ENCODE measurements around the gene INPP5A. TPM values are rescaled to one million over a fixed set of nuclear protein-coding genes. Genes with fewer than 3 reads are reported as not detected.

The INPP5A gene
- total RNA-seq, 1 donor from 2014 or later, result 29.5 TPM

DNA sequence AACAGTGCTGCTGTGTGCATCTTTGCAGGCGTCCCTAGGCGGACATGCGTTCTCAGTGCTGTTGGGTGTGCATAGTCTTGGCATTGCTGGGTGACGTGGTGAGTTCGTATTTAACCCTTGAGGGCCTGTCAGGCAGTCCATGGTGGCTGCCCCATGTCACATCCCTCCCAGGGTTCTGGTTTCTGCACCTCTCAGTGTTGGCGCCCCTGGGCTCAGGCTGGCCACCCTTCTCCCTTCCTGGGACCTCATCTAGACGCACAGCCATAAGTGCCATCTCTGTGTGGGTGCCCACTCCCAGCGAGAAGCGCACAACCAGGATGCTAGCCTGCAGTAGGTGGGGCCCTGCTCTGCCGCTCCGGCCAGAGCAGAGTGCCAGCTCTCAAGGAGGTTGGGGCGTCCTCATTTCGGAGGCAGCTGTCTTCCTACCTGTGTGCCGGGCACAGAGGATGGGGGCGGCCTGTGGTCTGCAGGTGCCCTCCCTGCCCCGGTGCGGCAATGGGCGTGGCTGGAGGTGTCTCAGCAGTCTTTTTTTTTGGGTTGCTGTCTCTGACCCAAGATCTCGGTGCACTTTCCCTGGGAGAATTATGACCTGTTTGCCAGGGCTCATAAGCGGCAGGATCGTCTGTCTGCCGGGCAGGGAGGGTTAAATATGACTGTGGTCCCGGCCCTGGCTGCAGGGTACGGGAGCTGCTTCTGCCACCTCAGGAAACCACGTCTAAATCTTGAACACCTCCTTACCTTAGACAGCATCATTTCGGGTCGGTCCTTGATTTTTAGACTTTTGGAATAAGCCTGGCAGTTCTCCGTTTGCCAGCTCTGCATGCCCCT is 6.5 kb downstream of the INPP5A start:
- FAIRE-seq (no peak), DNase-seq (ENCODE audit: low read depth) (no peak)
- H3K4me3 ChIP-seq (ENCODE audit: low read depth, low read length), result no peak overlapping the region

DNA sequence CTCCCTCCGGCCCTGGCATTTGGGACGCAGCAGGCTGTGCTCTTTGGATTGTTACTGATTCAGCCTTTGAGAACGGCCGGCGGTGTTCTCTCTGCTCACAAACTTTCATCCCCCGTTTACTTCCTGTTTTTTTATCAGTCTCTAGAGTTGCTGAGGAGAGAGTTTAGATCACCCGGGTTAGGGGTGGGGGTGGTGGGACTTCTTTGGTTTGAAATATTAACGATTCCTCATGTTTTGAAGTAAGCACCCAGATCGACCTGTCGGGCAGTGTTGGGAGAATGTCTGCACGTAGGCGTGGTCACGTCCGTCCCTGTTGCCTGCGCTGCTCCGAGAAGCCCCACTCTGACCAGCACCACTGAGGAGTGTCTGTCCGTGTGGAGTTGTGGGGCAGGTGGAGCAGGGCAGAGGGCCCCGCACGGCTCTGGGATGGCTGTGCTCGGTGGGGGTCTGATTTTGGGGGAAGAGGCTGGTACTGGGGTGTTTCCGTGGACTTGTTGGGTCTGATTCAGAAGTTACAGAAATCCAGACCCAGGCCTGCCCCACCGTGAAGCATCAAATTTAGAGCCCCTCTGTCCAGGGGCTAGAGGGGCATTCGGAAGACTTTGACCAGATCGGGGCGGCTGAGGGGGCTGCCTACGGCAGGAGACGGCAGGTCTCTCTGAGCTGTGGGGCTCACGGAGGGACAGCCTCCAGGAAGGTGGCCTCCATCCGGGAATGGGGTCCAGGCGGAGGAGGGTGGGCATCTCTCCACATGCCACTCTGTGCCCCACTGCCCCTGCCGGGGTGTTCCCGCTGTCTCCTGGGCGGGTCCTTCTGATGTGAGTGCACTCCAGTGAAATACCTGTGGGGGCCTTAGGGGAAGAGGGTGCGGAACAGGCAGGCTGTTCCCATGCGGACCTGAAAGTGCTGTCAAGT is 7.4 kb downstream of the INPP5A start:
- FAIRE-seq (no peak), DNase-seq (ENCODE audit: low read depth) (no peak)
- no peaks in the 10 kb centered on the region for H3K27me3 ChIP-seq (ENCODE audit: control insufficient read depth, insufficient read depth, low read length)
- H3K36me3 ChIP-seq (ENCODE audit: control insufficient read depth, insufficient read depth, low read length), result no peaks in the 10 kb centered on the region
- no peak overlapping the region for H3K4me3 ChIP-seq (ENCODE audit: low read depth, low read length)
- TF ChIP-seq CTCF (IDR thresholded peaks at IDR 0.05; ENCODE audit: insufficient read depth, low read length, severe bottlenecking), result no peak

More for the DNA sequence above, 6.5 kb downstream of the INPP5A start:
- H3K27me3 ChIP-seq (ENCODE audit: control insufficient read depth, insufficient read depth, low read length), result no peaks in the 10 kb centered on the region
- TF ChIP-seq CTCF (IDR thresholded peaks at IDR 0.05; ENCODE audit: insufficient read depth, low read length, severe bottlenecking), result no peak
- no peaks in the 10 kb centered on the region for H3K36me3 ChIP-seq (ENCODE audit: control insufficient read depth, insufficient read depth, low read length)

DNA sequence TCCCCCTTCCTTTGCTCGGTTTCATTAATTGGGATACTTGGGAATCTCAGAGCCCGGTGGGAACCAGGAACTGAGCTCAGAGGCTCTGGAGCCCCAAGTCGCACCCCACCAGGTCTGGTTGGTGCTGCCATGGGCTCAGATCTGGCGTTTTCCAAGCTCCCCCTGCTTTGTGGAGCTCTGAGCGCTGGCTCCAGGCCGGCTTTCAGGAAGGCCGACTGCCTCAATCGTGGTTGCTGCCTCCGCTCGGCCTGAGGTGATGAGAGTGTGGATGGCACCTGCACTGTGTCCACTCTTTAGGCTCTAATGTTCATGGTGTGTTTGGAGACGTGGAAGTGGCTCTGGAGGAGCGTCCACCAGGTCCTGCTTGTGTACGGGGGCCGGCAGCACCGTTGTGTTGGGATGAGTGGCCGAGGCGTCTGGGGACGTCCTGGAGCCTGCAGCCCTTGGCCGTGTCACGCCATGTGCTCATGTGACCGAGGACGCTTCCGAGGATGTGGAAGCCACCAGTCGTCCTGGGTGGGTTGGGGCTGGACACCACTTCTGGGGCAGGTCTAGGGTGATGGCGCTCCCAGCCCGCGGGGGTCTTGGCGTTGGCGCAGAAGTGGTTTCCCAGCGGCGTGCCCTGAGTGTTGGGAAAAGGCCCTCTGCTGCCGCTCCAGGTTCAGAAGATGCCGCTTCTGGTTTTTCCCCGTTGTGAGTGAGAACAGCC is 8.2 kb downstream of the INPP5A start:
- no peak for TF ChIP-seq CTCF (IDR thresholded peaks at IDR 0.05; ENCODE audit: insufficient read depth, low read length, severe bottlenecking)
- DNase-seq (ENCODE audit: low read depth), result no peak
- FAIRE-seq, result no peak
- no peak overlapping the region for H3K4me3 ChIP-seq (ENCODE audit: low read depth, low read length)
- H3K36me3 ChIP-seq (ENCODE audit: control insufficient read depth, insufficient read depth, low read length), result no peaks in the 10 kb centered on the region
- no peaks in the 10 kb centered on the region for H3K27me3 ChIP-seq (ENCODE audit: control insufficient read depth, insufficient read depth, low read length)

GRCh38 chr10:132546567-132547420 is 9.2 kb downstream of the INPP5A start:
- H3K27me3 ChIP-seq (ENCODE audit: control insufficient read depth, insufficient read depth, low read length), result no peaks in the 10 kb centered on the region
- DNase-seq (ENCODE audit: low read depth) (no peak), FAIRE-seq (no peak)
- H3K36me3 ChIP-seq (ENCODE audit: control insufficient read depth, insufficient read depth, low read length), result no peaks in the 10 kb centered on the region
- no peak for TF ChIP-seq CTCF (IDR thresholded peaks at IDR 0.05; ENCODE audit: insufficient read depth, low read length, severe bottlenecking)
- H3K4me3 ChIP-seq (ENCODE audit: low read depth, low read length), result no peak overlapping the region

- H3K36me3 ChIP-seq (ENCODE audit: control insufficient read depth, insufficient read depth, low read length), result no peaks in the 10 kb centered on the region
- no peaks in the 10 kb centered on the region for H3K27me3 ChIP-seq (ENCODE audit: control insufficient read depth, insufficient read depth, low read length)
- no peak overlapping the region for H3K4me3 ChIP-seq (ENCODE audit: low read depth, low read length)
- TF ChIP-seq CTCF (IDR thresholded peaks at IDR 0.05; ENCODE audit: insufficient read depth, low read length, severe bottlenecking), result no peak
- DNase-seq (ENCODE audit: low read depth) (no peak), FAIRE-seq (no peak)
Observed at GRCh38 chr10:132547421-132547861, 9.9 kb downstream of the INPP5A start.

Data from bronchial epithelial cell (primary cell).